Mesothelial cell of epicardium (in vitro differentiated cells): ENCODE data around the gene SLIT3. TPM values are rescaled to one million over a fixed set of nuclear protein-coding genes. Genes with fewer than 3 reads are reported as not detected.

ENCODE experiments used
- DNase-seq, 2 experiments: peaks; one replicate each; pipeline ENCODE4 v3.0.0; 2021; ENCODE audit warnings: low spot score in 2 of 2; ENCODE audit not compliant: unreplicated experiment in 2 of 2
- H3K27ac Mint-ChIP-seq: 2 replicates; pipeline ENCODE4 v1.8.0; 2021; ENCODE audit warnings: mixed read lengths
- H3K27me3 Mint-ChIP-seq: 2 replicates; pipeline ENCODE4 v1.8.0; 2021; ENCODE audit warnings: low read depth, mixed read lengths
- H3K36me3 Mint-ChIP-seq: 2 replicates; pipeline ENCODE4 v1.8.0; 2021; ENCODE audit warnings: mixed read lengths
- H3K4me1 Mint-ChIP-seq: 2 replicates; pipeline ENCODE4 v1.8.0; 2021; ENCODE audit warnings: mixed read lengths
- H3K4me3 Mint-ChIP-seq: 2 replicates; pipeline ENCODE4 v1.8.0; 2021; ENCODE audit warnings: mild to moderate bottlenecking, moderate library complexity, mixed read lengths
- H3K9me3 Mint-ChIP-seq: 2 replicates; pipeline ENCODE4 v1.8.0; 2021; ENCODE audit warnings: mixed read lengths
- total RNA-seq: library from RNA; stranded (reverse); gene quantifications from 3 replicates; pipeline ENCODE4 v1.2.1, GENCODE V29; 2021
- TF ChIP-seq, protein P1 (sequence below): fragments of 200-600 bp; sonication (generic); IDR thresholded peaks from one replicate; pipeline ENCODE4 v1.5.0; 2021; ENCODE audit warnings: antibody characterized with exemption; ENCODE audit not compliant: unreplicated experiment

The SLIT3 gene
- total RNA-seq, 1 donor from 2014 or later = 65.1 TPM

GRCh38 chr5:168808051-168808616 lies 492.8 kb downstream of the SLIT3 start:
- H3K4me1 Mint-ChIP-seq = peaks cover 3% of the 10 kb centered on the region
- TF ChIP-seq, protein P1, sequence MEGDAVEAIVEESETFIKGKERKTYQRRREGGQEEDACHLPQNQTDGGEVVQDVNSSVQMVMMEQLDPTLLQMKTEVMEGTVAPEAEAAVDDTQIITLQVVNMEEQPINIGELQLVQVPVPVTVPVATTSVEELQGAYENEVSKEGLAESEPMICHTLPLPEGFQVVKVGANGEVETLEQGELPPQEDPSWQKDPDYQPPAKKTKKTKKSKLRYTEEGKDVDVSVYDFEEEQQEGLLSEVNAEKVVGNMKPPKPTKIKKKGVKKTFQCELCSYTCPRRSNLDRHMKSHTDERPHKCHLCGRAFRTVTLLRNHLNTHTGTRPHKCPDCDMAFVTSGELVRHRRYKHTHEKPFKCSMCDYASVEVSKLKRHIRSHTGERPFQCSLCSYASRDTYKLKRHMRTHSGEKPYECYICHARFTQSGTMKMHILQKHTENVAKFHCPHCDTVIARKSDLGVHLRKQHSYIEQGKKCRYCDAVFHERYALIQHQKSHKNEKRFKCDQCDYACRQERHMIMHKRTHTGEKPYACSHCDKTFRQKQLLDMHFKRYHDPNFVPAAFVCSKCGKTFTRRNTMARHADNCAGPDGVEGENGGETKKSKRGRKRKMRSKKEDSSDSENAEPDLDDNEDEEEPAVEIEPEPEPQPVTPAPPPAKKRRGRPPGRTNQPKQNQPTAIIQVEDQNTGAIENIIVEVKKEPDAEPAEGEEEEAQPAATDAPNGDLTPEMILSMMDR = no peak
- no peak for DNase-seq
- peaks cover 15% of the 10 kb centered on the region for H3K36me3 Mint-ChIP-seq
- H3K9me3 Mint-ChIP-seq = no peaks in the 10 kb centered on the region
- no peak overlapping the region for H3K4me3 Mint-ChIP-seq
- peaks cover 45% of the 10 kb centered on the region for H3K27me3 Mint-ChIP-seq
- no peak overlapping the region for H3K27ac Mint-ChIP-seq

GRCh38 chr5:168807287-168807686 lies 493.7 kb downstream of the SLIT3 start:
- Mint-ChIP-seq H3K27ac (no peak overlapping the region), H3K27me3 (peaks cover 48% of the 10 kb centered on the region), H3K4me3 (no peak overlapping the region), H3K36me3 (peaks cover 15% of the 10 kb centered on the region), H3K4me1 (no peaks in the 10 kb centered on the region), H3K9me3 (no peaks in the 10 kb centered on the region)
- TF ChIP-seq, protein P1 = no peak
- no peak for DNase-seq

DNA sequence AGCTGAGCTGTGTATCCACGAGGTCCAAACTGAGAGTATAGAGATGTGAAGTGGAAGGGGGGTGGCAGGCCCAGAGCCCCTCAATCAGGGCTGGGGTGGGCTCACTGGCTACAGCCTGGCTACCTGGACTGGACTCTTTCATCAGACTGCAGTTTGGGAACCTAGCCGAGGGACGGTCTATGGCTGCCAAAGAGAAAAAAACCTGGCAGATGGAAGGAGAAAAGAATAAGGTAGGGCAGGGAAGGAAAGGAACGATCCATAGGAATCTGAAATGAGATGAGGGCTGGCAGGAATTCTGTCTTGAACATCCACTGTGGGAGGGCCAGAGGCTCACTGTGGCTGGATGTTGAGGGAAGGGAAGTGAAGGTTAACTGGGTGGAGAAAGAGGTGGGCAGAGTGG lies 497.4 kb downstream of the SLIT3 start:
- no peak for DNase-seq
- Mint-ChIP-seq H3K4me3 (no peak overlapping the region), H3K36me3 (peaks cover 18% of the 10 kb centered on the region), H3K27me3 (peaks cover 60% of the 10 kb centered on the region), H3K27ac (no peak overlapping the region), H3K9me3 (no peaks in the 10 kb centered on the region), H3K4me1 (no peaks in the 10 kb centered on the region)
- TF ChIP-seq, protein P1 = no peak

DNA sequence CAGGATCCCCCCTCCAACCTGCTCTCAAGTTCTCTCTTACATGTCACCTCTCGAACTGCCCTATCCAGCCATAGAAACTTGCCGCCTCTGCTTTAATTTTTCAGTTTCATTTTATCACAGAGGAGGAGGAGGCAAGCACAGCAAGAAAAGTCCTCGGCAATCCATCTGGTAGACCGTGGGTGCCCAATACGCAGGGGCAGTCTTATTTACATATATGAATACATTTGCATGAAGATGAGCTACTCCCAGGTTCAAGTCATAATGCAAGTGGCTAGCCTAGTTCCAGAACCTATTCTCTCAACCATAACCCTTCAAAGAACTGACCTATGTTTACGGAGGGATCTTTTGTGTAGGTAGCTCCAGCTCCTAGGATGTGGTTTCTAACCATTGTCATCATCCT lies 498.6 kb downstream of the SLIT3 start:
- H3K27ac Mint-ChIP-seq = no peak overlapping the region
- H3K36me3 Mint-ChIP-seq = peaks cover 18% of the 10 kb centered on the region
- H3K4me1 Mint-ChIP-seq = peaks cover under 1% of the 10 kb centered on the region
- DNase-seq = no peak
- H3K27me3 Mint-ChIP-seq = peaks cover 54% of the 10 kb centered on the region
- no peak overlapping the region for H3K4me3 Mint-ChIP-seq
- no peaks in the 10 kb centered on the region for H3K9me3 Mint-ChIP-seq
- TF ChIP-seq, protein P1 = no peak

DNA sequence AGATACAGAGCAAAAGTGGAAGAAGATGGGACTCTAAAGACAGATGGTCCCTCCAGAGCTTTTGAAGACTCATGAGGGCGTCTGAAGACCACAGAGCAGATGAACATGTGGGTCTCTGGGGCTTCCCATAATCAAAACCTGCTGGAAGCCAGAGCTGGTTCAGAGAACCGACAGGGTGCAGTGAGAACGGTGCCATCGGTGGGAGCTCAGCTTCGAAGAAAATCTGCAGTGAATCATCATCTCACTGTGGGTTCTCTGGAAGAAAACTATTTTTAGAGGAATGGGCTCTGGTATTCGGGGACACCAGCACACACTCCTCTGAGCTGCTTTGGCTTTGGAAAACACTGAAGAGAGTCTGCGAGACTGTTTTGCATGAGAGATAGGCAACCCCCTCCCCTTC lies 499.4 kb downstream of the SLIT3 start:
- no peak overlapping the region for H3K27ac Mint-ChIP-seq
- H3K9me3 Mint-ChIP-seq = no peaks in the 10 kb centered on the region
- H3K4me1 Mint-ChIP-seq = peaks cover 8% of the 10 kb centered on the region
- TF ChIP-seq, protein P1 = no peak
- H3K4me3 Mint-ChIP-seq = no peak overlapping the region
- peaks cover 54% of the 10 kb centered on the region for H3K27me3 Mint-ChIP-seq
- peaks cover 18% of the 10 kb centered on the region for H3K36me3 Mint-ChIP-seq
- DNase-seq = no peak

- Mint-ChIP-seq H3K27me3 (peaks cover 54% of the 10 kb centered on the region), H3K27ac (no peak overlapping the region), H3K9me3 (no peaks in the 10 kb centered on the region), H3K4me3 (no peak overlapping the region), H3K36me3 (peaks cover 13% of the 10 kb centered on the region), H3K4me1 (peaks cover 17% of the 10 kb centered on the region)
- TF ChIP-seq, protein P1 = no peak
- DNase-seq = no peak
Observed at GRCh38 chr5:168800701-168801100, 500.2 kb downstream of the SLIT3 start.
